HT-29 (cell line): Measurements from ENCODE around the gene LRRC70. TPM values are rescaled to one million over a fixed set of nuclear protein-coding genes. Genes with fewer than 3 reads are reported as not detected.

Experiments
- DNase-seq: peaks from one replicate; pipeline ENCODE4 v3.0.0-alpha.2; 2015; ENCODE audit warnings: low spot score
- total RNA-seq: library from RNA; depleted of rRNA; stranded (reverse); fragments of >200 nt; shearing (Covaris generic); gene quantifications from 2 replicates; pipeline ENCODE4 v1.2.3, GENCODE V29; 2014

LRRC70 gene
- total RNA-seq, 1 experiment from 2014 or later, result 0.33 TPM

- DNase-seq, result no peak
These were observed 3.6 kb upstream of the LRRC70 start for GRCh38 chr5:62575066-62575465.

- no peak for DNase-seq
These were observed 3.1 kb upstream of the LRRC70 start for GRCh38 chr5:62575489-62575888.

GRCh38 chr5:62576570-62577170 is 1.9 kb upstream of the LRRC70 start:
- no peak for DNase-seq

- DNase-seq, result no peak
These were observed 1.1 kb upstream of the LRRC70 start for GRCh38 chr5:62577488-62577887.

DNA sequence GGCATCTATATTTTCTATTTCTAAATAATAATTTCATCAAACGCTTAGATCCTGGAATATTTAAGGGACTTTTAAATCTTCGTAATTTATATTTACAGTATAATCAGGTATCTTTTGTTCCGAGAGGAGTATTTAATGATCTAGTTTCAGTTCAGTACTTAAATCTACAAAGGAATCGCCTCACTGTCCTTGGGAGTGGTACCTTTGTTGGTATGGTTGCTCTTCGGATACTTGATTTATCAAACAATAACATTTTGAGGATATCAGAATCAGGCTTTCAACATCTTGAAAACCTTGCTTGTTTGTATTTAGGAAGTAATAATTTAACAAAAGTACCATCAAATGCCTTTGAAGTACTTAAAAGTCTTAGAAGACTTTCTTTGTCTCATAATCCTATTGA is 1.1 kb downstream of the LRRC70 start:
- no peak for DNase-seq

GRCh38 chr5:62581836-62582597 is 3.4 kb downstream of the LRRC70 start:
- no peak for DNase-seq

GRCh38 chr5:62584391-62584790 is 5.8 kb downstream of the LRRC70 start:
- no peak for DNase-seq

DNA sequence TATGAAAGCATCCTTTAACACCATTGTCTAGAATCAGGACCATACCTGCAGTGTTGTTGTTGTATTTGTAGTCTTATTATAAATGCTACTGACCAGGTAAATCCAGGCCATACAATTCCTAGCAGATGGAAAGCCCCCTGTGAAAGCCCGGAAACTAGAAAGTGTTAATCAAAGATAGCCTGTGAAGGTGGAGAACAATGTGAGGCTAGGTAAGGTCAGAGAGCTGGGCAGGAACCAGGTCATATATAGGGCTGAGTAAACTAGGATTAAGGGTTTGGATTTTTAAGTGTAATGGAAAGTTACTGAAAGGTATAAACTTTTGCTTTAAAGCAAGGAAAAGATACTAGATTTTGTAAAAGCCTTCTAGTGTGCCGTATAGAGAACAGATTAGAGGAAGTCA is 6.7 kb downstream of the LRRC70 start:
- DNase-seq, result no peak

DNA sequence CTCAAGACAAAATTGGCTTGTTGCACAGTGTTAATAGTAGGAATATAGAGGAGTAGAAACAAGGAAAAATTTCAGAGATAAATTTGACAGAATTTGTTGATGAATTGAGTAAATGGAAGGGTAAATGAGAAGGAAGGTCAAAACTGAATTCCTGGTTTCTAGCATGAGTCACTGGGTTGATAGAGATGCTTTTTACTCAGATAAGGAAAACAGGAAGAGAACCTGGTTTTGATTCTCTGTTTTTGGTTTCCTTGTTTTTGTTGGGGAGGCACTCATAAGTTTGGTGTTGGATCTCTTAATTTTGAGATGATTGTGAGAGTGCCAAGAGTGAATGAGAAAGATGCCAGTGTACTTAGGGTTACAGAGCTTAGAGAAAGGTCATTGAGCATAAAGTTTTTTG is 7.1 kb downstream of the LRRC70 start:
- DNase-seq, result no peak

GRCh38 chr5:62587737-62588136 is 9.1 kb downstream of the LRRC70 start:
- no peak for DNase-seq

DNA sequence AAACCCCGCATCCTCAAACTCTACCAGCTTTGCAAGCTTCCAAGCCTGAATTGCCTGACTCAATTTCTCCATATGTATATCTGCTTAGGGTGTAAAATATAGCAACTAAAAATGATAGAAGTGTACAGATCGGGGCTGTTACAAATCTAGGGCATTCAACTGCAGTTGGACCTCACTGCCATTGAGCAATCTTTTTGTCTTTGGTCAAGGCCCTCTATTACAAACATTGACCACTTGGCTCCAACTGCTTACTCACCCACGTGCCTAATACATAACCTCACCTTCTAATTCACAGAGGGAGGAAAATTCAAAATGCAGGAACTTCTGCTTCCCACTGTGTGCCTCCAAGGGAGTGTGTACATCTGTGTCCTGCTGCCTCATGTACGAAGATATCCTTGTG is 10.0 kb downstream of the LRRC70 start:
- no peak for DNase-seq

- no peak for DNase-seq
These were observed 10.9 kb downstream of the LRRC70 start for GRCh38 chr5:62589504-62589903.

DNA sequence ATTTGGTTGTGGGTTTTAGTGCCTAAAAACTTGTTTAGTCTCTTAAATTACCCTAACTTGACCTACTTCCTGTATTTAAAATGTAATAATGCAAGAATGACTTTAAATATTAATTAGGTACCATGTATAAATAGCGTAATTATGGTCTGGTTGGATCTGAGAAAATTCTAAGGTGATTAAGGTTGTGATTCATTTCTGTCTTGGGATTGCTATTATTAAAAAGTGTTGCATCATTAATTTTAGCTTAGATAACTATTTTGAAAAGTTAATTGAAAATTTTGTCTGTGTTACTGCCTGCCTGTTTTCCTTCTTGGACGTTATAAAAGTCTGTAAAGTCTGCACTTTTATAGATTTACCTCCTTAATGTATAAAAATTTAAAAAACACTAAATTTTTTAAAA is 11.8 kb downstream of the LRRC70 start:
- no peak for DNase-seq

- no peak for DNase-seq
These were observed 13.9 kb downstream of the LRRC70 start for GRCh38 chr5:62592558-62592957.

DNA sequence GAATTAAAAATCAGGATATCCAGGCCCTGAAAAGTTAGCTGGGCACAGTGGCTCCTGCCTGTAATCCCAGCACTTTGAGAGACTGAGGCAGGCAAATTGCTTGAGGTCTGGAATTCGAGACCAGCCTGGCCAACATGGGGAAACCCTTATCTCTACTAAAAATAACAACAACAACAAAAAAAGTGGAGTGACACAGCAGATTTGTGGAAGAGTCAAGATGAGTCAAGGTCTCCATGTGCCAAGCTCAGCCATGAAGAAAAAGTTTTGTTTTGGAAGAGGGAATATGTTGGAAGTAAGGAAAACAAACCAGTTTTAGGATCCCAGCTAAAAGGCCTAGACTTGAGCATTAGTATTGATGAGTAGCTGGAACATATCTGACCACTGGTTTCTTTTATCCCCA is 14.7 kb downstream of the LRRC70 start:
- DNase-seq, result no peak

GRCh38 chr5:62594364-62594984 is 15.9 kb downstream of the LRRC70 start:
- DNase-seq, result no peak

DNA sequence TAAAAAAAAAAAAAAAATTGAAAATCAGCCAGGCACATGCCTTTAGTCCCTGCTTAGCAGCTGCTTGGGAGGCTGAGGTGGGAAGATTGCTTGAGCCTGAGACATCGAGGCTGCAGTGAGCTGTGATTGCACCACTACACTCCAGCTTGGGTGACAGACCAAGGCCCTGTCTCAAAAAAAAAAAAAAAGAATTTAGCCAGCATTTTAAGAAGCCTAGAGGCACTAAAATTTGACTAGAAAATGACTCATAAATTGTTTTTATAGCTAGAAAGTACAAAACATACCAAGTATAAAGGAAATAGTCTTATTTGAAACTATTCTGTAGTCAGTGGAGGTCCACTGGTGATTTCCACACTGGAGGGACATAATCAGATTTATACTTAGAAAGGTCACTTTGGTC is 17.5 kb downstream of the LRRC70 start:
- no peak for DNase-seq

GRCh38 chr5:62596691-62597090 is 18.1 kb downstream of the LRRC70 start:
- no peak for DNase-seq

GRCh38 chr5:62597314-62597713 is 18.7 kb downstream of the LRRC70 start:
- DNase-seq, result no peak

DNA sequence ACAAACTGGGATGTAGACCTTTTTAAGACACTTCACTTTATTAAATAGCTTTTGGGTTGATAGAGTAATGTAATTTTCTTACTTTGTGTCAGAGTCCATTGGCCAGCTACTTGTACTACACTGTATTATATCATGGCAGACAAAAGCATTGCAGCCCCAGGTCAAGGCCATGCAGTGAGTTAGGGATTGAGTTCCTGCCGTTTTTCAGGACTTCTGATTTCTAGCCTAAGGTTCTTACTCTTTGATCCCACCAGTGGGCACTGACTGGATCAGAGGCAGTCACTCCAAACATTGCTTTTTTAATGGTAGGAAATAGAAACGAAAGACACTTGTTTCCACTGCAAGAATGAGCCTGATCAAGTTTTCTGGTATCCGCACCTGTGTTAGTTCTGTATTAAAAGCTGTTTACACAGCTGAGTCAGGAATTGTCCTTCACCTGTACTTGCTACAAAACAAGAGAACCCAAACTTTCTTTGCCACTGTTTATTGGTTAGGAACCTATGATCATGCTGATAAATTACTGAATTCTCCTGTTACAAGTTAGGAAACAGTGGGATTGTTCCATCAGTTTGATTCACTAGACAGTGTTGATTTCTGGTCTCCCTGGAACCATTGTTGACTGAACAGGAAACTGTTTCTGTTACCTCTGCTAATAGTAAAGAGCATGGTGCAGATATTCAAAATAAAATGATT is 22.1 kb downstream of the LRRC70 start:
- peak; percentile 18 for DNase-seq

DNA sequence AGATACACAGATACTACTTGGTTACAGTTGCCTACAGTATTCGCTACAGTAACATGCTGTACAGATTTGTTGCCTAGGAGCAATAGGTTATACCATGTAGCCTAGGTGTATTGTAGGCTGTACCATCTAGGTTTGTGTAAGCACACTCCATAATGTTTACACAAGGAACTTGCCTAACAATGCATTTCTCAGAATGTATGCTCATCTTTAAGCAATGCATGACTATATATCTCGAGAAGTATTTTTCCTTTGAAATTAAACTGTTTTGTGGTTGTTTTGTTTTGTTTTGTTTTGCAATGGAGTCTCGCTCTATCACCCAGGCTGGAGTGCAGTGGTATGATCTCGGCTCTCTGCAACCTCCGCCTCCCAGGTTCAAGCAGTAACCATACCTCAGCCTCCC is 25.3 kb downstream of the LRRC70 start:
- no peak for DNase-seq

DNA sequence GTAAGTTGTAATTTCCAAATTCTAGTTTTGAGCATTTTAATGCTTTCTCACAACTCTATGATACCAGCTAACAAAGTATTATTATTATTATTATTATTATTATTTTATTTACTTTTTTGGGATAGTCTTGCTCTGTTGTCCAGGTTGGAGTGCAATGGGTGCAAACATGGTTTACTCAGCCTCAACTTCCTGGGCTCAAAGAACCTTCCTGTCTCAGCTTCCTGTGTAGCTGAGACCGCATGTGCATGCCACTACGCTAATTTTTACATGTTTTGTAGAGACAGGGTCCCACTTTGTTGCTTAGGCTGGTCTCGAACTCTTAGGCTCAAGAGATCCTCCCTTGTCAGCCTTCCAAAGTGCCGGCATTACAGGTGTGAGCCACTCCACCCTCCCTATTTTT is 27.0 kb downstream of the LRRC70 start:
- no peak for DNase-seq

GRCh38 chr5:62606878-62607277 is 28.3 kb downstream of the LRRC70 start:
- no peak for DNase-seq
